ENCODE data around the gene RSPO1.

Gene RSPO1

DNA sequence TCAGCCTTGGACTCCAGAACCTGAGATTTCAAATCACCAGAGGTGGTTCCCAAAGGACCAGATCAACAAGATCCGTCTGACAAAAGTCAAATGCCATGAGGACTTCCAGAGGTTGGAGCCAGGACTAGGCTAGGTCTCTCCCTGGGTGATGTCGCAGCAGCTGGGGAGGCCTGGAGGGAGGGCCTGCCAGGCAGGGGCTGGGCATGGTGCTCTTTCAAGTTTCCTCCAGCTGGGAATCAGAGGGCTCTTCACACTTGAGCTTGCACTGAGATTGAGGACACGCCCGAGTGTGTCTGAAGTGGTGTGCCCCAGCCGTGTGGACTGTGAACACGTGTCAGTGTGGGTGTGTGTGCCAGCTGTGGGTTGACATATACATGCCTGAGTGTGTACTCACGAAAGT, 21.3 kb upstream of the RSPO1 start:
- no peak for DNase-seq

DNA sequence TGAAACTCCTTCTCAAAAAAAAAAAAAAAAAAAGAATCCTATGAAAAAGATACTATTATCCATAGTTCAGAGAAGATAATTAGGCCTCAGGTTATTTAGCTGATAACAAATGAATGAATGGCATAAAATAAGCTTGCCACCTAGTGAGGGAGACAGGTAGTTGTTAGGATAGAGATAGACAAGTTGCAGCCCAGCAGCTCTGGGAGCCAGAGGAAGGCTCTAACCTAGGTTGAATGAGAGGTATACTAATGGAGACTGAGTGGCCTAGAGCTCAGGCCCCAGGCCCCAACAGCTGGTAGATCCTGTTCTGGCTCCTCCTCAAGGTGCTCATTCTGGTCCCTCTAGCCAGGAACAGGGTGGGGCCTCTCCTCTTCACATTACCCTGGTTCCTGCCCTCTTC, 20.6 kb upstream of the RSPO1 start:
- no peak for DNase-seq

DNA sequence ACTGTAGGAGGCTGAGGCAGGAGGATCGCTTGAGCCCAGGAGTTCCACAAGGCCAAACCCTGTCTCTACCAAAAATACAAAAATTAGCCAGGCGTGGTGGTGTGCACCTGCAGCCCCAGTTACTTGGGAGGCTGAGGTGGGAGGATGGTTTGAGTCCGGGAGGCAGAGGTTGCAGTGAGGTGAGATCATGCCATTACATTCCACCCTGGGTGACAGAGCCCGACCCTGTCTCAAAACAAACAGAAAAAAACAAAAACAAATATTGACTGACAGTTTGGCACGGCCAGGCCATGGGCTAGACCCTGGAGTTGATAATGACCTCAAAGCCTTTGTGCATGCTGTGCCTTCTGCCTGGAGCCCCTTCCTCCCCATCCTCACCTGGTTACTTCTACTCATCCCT, 19.2 kb upstream of the RSPO1 start:
- DNase-seq = no peak

DNA sequence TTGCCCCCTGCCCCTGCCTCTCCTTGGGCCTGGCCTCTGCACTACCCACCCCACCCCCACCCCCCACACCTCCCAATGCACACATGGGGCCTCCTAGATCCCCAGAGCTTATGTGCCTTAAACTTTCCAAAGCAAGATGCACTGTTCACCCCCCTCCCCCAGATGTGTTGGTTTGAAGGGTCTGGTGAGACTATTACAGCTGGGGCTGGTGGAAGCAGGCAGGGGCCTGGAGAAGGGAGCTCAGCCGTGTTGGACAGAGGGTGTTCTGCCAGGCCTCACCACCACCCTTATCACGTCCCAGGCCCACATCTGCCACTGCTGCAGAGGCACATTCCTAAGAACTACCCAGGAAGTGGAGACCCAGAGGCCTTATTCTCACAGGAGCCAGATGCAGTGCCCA, 18.3 kb upstream of the RSPO1 start:
- no peak for DNase-seq

DNA sequence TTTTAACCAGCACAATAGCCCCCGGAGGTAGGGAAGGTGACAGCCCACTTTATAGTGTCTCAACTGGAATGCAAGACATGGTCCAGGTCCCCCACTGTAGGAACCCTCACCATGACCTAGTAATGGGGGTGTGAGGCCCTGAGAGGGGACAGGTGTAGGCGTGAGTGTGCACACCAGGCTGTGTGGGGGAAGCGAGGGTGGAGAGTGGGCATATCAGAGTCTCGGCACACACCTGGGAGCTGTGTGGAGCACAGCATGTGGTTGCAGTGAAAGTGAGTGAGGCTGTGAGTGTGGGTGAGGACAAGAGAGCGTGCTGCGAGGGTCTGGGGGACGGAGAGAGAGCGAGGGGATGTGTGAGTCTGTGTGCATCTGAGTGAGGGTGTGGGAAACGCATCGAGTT, 17.1 kb upstream of the RSPO1 start:
- no peak for DNase-seq

DNA sequence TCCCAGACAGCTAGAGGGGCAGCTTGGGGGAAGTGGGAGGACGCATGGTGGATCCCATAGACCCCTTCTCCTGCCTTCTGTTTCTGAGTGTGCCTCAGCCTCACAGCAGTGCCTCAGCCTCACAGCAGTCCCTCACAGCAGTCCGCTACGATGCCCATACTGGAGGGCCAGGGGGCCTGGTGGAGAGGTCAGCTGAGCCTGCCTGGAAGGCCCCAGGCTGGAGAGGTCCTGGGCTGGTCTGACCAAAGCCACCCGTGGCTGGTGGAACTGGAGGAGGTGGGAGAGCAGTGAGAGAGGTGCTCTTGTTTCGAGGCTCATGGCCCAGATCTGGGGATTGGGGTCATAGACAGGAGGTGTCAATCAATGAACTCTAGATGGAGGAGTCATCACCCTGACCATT, 16.0 kb upstream of the RSPO1 start:
- no peak for DNase-seq

DNA sequence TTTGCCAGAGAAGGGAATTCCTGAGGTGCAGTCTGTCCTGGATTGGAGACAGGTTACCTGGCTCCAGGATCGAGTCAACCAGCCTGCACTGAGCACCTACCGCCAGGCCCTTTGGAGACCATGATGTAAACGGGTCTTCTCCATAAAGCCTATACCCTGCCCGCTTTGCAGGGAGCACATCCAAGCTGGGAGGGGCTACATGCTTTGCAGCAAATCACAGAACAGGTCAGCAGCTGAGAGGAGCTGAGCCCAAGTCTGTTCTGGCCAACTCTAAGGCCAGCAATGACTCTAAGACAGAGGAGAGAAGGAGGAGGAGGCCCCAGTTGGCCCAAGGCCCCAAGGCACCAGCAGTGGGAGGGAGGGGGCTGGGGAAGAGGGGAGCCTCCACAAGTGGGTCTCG, 15.5 kb upstream of the RSPO1 start:
- no peak for DNase-seq

DNA sequence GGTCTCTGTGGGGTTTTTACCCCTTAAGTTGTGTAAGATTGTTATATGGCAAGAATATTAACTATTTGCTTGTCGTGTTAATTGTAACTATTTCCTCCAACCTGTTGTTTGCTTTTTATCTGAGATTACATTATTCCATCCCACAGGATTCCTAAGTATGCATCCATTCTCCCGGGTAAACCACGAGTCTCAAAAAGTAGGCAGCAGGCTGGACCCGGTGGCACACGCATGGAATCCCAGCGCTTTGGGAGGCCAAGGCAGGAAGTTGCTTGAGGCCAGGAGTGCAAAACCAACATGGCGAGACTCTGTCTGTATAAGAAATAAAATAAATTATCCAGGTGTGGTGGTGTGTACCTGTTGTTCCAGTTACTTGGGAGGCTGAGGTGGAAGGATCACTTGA, 12.6 kb upstream of the RSPO1 start:
- DNase-seq = no peak

DNA sequence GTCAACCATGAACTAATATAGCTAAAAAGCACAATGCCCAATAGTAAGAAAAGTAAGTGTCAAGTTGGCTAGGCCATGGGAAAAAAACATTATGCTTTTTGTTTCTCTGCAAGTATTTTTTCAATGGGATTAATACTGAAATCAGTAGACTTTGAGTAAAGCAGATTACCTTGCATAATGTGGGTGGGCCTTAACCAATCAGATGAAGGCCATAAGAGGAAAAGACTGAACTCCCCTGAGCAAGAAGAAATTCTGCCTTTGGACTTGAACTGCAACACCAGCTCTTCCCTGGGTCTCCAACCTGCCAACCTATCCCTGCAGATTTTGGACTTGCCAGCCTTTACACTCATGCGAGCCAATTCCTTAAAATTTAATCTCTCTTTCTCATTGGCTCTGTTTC, 6.4 kb upstream of the RSPO1 start:
- DNase-seq = no peak

DNA sequence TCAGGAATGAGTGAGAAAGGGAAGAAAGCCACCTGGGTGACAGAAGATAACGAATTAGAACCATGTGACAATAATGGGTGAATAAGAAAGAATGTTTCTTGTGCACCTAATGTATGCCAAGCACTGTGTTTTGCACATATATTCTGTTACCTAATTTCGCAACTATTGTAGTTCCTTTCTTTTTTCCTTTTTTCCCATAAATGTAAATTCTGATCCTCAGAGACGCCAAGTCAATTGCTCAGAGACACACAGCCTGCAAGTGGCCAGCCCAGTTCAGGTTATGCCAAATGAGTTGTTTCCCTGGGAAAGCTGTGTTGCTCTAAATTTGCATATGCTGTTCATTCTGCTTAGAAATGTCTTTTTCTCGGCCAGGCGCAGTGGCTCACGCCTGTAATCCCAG, 1.7 kb upstream of the RSPO1 start:
- DNase-seq = no peak

DNA sequence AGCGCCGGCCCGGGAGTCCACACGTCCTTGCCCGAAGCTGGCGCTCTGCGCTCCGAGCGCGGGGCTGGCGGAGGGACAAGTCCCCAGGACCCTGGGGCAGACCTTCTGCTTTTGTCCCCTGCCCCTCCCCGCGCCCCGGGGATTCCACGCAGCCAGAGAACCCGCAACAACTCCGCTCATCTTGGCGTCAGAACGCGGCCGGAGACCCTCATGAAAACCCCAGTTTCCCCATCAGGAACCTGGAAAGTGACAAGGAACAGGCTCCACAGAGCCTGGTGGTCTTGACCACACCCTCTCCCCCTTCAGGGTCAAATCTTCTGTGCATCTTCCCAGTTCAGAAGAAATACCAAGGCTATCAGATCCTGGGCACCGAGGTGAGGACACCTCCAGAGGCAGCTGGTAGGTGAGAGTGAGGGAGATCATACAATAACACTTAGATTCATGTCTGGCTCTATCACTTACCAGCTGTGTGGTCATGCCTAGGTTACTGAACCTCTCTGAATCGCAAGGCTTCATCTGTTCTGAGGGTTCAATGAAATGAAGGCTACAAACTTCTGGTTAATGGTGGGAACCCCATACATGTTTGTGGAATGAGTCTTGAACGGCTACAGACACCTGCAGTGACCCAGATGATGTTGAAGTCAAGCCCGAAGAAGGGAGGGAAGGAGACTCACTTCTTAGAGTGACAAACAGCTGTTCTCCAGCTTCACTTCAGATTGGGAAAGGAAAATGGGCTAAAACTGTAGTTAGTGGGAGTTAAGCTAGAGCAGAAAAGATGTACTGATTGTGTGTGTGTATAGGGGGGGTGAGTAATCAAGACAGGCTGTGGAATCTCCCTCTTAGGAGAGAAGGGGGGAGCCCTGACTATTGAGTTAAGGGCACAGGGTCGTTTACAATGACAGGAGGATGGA, 555 bp upstream of the RSPO1 start:
- DNase-seq = no peak

DNA sequence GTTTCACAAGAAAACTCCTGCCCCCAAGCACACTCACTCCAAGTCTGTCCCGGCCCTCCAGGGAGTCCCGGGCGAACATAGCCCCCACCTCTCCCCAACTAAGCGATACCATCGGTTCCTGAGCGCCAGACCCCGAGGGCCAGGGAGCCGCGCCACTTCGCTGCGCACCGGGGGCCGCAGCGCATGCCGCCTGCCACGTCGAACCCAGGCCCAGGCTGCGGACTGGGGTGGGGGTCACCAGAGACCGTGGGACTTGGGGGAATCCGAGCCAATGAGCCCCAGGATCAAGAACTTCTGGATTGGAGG, 801 bp downstream of the RSPO1 start:
- no peak for DNase-seq

DNA sequence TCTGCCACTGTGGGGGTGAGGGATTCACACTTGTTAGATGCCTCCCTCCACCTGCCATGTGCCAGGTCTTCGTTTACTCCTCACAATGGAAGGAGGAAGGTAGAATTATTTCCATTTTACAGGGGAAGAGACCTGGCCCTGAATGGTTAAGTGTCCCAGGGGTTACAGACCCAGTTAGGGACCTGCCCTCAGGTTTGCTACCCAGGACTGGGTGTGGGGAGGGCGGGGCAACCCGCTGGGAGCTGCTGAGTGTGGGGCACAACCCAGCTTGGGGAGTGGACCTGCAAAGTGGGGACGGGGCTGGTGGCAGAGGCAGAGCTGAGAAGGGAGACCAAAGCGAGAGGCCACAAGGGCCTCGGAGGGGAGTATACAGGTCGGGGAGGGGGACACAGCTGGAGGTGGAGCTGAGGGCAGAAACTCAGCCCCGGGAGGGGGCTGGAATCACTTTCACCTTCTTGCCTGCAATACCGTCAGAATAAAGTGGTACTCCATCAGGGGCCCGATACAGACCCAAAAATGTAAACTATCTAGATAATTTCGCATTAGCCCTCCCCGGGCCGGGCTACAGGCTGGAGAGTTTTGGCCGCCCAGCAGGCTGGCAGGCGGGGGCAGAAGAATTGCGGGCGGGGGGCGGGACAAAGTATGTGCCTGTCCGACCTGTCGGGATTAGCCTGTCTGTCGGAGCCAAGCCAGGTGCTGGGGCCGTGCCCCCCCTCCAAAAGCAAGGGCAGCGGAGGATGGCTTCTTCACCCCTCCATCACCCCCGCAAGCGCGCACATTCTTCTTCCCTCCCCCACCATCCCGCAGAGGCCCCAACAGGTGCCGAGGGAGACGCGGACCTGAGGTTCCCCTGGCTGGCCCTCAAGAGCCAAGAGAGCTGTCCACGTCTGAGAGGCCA, 1.4 kb downstream of the RSPO1 start:
- DNase-seq = no peak

DNA sequence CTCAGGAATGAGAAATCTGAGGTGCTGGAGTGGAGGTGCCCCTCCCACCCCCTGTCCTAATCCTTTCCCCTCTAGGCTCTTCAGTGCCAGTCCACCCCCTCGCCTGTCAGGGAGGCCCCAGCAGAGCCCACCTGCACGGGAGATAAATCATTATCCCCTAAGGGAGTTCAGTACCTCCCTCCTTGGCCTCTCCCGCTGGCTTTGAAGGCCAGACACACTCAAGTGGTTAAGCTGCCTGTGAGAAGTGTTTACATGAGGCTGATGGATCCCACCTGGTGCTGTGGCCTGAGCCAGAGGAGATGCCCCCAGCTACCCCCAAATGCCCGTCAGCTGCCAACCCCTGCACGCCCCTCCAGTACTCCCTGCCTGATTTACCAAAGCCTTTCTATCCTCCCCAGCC, 3.7 kb downstream of the RSPO1 start:
- no peak for DNase-seq

DNA sequence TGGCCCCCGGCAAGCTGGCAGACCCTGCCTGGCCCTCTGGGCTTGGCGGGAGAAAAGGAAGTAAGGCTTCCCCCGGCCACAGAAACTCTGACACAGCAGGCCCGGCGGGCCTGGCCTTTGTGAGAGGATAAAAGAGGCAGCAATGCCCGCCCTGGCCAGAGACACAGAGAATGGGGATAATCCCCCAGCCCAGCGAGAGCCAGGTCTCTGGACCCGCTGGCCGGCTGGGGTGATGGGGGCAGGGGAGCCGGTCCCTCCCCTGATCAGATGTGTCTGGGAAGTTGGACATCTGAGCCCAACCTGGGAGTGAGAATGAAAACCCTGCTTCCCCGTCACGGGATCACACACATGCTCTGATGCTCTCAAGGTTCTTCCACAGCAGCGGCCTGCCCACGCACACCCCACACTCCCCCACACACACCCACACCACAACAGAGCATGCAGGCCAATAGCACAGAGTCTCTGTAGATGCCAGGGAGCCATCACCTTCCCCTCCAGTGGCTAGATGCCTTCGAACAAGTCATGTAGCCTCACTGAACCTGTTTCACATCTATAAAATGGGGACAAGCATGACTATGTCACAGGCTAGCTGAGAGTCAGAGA, 4.2 kb downstream of the RSPO1 start:
- DNase-seq = no peak

DNA sequence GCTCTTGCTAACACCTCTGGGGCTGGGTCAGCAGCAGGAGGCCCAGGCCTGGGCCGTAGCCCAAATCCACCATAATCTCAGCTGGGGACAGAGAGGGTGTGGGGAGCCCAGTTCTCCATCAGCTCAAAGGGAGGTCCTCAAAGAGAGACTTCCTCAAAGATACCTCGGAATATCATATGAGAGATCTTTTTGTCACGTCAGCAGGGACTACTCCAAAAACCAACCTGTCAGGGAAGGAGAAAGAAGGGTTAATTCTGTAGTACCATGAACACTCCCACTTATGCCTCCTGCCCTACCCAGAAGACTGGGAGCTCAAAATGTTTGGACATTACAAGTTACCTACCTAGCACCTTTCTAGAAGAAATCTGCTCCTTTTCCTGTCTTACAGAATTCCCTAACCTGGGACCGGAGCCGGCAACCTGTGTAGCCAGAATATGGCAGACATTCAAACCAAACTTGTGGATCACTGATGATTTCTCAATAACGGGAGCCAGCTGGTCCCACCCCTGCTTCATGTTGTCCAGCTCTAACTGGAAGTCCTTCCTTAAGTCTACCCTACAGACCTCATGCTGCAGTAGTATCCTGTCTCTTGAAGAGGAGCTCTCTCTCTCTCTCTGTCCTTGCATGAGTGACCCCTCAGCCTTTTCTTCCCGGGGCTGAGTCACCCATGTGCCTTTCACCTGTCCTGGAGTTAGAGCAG, 4.8 kb downstream of the RSPO1 start:
- no peak for DNase-seq

DNA sequence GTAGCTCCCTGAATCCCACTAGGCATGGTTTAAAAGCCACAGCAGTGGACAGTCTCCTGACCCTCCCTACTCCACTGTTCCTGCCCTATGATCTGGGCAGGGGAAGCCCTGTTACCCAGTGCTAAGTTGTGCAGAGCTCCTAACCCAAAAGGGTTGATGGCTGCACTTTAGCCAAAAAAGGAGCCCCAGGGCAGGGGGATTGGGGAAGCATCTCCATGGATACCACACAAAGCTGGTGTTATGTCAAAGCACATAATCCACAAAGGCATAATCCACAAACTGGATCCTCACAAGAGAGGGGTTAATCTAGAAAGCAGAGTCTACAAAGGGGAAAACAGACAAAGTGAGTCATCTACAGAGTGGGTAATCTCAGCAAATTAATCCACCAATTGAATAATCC, 5.7 kb downstream of the RSPO1 start:
- no peak for DNase-seq

DNA sequence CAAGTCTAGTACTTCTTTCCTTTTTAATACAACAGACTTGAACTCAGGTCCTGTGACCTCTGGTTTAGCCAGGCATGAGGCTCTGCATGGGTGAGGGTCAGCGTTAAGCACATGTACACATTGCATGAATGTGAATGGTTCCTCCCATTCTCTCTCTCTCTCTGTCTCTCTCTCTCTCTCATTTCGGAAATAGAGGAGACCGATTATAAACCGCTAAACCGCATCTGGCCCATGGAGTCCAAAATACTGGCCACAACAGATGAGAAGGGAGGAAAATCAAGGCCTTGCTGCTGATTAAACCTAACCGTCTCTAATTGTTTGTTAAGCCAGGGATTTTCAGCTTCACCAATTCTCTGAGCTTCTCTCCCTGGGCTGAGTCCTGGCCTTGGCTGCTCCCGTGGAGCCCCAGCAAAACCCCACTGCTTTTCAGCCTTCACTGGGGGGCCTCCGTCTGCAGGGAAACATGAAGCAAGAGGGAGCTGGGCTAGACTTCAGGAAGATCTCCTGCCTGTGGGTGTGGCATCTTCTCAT, 6.6 kb downstream of the RSPO1 start:
- DNase-seq = no peak

DNA sequence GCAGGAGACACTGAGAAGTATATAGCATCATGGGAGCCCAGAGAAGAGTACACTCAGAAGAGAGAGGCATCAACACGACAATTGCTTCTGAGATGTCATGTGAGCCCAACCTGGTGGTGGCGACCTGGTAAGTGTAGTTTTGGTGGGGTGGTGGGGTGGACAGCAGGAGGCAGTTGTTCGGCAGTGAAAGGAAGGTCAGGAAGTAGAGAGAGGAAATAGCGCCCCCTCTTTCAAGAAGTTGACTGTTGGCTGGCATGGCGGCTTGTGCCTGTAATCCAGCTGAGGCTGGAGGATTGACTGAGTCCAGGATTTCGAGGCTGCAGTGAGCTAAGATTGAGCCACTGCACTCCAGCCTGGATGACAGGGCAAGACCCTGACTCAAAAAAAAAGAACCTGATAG, 12.6 kb downstream of the RSPO1 start:
- no peak for DNase-seq

DNA sequence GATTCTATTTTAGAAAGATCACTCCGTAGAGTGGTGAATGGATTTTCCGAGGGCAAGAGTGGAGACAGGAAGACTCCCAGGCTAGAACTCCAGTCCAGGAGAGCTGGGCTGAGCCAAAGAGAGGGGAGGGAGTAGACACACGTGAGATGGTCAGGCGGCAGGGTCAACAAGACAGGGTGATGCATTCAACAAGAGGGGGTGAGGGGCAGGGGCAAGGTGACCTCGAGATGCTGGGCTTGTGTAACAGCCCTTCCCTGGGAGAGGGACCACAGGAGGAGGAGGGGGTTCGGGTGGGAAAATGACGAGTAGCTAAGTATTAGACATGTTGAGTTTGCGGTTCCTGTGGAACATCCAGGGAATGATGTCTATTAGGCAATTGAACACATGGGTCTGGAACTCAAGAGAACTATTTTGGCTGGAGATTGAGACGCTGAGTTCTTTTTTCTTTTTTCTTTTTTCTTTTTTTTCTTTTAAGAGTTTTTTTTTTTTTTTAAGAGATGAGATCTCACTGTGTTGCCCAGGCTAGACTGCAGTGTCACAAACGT, 13.3 kb downstream of the RSPO1 start:
- DNase-seq = no peak

DNA sequence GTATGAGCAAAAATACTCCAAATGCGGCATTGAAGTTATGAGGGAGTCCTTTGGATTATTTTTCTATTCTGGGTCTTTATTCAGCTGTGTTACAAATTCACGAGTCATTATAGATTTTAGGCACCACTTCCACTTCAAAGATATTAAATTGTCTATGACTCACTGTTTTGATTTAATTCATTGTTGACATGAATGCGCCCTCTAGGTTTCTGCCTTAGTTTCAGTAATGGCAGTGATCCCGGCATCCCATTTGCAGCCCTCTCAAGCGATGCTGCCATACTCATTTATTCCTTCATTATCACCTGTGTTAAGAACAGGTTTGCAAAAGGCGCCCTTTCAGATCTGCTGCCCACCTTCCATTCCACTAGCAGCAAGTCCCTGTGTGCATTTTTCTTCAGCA, 14.0 kb downstream of the RSPO1 start:
- DNase-seq = no peak

DNA sequence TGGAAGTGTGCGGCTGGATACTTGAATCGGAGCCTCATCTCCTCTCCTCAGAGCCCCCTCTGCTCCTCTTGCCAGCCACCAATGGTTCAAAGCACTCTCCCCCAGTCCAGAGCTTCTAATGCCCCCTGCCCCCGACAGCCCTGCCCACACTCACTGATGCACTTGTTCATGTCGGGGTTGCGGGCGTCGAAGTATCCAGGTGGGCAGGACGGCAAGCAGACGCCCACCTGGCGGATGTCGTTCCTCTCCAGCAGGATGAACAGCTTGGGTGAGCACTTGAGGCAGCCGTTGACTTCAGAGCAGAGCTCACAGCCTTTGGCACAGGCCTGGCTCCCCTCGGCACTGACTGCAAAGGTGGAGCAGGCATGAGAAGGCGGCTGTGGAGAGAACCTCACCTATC, 18.4 kb downstream of the RSPO1 start:
- no peak for DNase-seq

DNA sequence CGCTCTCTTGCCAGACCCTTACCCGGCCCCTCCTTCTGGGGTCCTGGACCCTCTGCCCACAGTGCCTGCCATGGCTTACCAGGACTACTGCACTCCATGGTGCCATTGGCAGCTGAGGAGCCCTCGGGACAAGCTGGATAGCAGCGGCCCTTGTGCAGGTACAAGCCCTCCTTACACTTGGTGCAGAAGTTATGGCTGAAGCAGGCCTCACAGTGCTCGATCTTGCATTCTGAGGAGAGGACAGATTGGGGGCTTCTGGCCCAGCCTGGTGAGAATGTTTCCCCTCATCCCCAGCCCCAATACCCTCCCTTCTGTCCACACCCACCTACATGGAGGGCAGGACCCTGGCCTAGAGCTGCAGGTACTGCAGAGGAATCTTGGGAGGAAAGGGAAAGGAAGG, 20.6 kb downstream of the RSPO1 start:
- no peak for DNase-seq

Measured in retina (tissue), 1 donor.